NCI-H187 treated with DMSO at 0.1 percent for 48 hours (cell line): ENCODE data around the gene PSMB3.
"Not testable (repeated sequence)": the region's sequence is repeated elsewhere in the genome, so short reads cannot be mapped to it uniquely, and the experiment has no call there.

Experiments used
- DNase-seq: peaks from one replicate; lab custom pipeline; 2025; lab: John Stamatoyannopoulos, UW

PSMB3 gene

DNA sequence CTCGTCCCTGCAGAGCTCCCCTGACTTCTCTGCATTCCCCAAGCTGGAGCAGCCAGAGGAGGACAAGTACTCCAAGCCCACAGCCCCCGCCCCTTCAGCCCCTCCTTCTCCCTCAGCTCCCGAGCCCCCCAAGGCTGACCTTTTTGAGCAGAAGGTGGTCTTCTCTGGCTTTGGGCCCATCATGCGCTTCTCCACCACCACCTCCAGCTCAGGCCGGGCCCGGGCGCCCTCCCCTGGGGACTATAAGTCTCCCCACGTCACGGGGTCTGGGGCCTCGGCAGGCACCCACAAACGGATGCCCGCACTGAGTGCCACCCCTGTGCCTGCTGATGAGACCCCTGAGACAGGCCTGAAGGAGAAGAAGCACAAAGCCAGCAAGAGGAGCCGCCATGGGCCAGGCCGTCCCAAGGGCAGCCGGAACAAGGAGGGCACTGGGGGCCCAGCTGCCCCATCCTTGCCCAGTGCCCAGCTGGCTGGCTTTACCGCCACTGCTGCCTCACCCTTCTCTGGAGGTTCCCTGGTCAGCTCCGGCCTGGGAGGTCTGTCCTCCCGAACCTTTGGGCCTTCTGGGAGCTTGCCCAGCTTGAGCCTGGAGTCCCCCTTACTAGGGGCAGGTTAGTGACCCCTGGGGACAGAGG is 36.1 kb upstream of the PSMB3 start:
- no peak for DNase-seq

GRCh38 chr17:38717139-38717745 is 35.3 kb upstream of the PSMB3 start:
- no peak for DNase-seq

DNA sequence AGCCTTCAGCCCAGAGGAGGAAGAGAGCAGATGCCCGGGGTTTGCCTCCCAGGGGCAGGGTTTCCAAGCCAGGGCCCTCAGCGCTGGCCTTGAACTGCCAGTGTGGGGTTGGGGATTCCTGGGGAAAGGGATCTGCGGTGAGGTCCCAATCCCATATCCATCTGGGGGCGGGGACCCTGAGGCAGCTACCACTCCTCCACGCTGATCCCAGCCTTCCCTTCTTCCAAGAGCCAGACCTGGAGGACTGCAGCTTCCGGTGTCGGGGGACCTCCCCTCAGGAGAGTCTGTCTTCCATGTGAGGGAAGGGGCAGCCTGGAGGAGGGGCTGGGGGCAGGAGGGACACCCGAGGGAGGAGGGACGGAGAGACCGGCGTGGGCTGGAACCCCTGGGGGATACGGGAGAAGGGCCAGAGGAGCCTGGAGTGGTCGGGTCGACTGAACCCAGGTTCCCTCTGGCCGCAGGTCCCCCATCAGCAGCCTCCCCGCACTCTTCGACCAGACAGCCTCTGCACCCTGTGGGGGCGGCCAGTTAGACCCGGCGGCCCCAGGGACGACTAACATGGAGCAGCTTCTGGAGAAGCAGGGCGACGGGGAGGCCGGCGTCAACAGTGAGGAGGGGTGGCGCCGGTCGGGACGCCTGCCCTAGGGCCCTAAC is 33.1 kb upstream of the PSMB3 start:
- no peak for DNase-seq

GRCh38 chr17:38719943-38720641 is 32.4 kb upstream of the PSMB3 start:
- DNase-seq = no peak

DNA sequence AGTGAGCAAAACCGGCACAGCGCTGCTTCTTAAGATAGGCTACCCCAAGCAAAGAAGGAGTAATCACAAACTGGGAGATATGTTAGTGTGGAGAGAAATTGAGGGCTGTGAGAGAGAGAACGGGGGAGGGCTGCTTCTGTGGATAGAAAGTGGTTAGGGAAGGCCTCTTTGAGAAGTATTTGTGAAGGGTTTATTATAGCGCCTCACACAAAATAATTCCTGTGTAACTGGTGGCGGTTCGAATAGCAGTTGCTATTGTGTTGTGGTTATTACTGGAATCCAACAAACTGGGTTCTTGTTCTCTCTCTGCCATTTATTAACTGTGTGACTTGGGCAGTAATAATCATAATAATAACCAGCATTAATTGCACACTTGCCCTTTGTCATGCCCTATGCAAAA is 31.6 kb upstream of the PSMB3 start:
- no peak for DNase-seq

DNA sequence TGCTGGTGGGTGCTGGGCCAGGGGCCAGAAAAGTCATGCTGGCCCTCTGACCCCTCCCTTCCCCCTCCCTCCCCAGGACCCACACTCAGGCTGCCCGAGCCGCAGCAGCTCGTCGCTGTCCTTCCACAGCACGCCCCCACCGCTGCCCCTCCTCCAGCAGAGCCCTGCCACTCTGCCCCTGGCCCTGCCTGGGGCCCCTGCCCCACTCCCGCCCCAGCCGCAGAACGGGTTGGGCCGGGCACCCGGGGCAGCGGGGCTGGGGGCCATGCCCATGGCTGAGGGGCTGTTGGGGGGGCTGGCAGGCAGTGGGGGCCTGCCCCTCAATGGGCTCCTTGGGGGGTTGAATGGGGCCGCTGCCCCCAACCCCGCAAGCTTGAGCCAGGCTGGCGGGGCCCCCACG is 30.7 kb upstream of the PSMB3 start:
- DNase-seq = no peak

DNA sequence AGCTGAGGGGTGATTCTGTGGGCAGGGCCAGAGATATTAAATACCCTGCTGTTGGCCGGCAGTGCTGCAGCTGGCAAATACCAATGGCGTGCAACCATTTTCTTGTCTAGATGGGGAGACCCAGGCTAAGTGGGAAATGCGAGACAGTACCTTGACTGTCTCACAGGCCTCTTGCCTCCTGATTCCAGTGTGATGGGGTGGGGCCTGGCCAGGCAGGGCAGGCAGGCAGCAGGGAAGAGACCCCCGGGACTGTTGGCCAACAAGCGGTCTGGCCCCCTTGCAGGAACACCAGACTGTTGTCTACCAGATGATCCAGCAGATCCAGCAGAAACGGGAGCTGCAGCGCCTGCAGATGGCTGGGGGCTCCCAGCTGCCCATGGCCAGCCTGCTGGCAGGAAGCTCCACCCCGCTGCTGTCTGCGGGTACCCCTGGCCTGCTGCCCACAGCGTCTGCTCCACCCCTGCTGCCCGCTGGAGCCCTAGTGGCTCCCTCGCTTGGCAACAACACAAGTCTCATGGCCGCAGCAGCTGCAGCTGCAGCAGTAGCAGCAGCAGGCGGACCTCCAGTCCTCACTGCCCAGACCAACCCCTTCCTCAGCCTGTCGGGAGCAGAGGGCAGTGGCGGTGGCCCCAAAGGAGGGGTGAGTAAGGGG is 28.1 kb upstream of the PSMB3 start:
- DNase-seq = no peak

GRCh38 chr17:38725066-38725465 is 27.5 kb upstream of the PSMB3 start:
- no peak for DNase-seq

DNA sequence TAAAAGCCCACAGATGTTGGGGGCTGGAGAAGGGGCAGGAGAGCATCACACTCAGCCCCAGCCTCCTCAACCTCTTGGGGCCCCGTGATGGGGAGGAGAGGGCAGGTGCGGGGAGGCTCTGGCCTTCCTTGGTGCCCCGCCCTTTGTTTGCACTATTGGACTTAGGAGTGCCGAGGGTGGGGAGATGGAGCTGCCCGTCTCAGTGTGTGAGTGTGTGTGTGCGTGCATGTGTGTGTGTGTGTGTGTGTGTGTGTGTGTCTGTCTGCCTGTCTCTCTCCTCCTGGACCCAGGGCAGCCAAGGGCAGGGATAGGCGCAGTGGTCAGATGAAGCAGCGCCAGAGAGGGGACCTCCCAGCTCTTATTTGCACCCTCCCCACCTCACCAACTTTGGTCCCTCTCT is 26.4 kb upstream of the PSMB3 start:
- not testable (repeated sequence) for DNase-seq

DNA sequence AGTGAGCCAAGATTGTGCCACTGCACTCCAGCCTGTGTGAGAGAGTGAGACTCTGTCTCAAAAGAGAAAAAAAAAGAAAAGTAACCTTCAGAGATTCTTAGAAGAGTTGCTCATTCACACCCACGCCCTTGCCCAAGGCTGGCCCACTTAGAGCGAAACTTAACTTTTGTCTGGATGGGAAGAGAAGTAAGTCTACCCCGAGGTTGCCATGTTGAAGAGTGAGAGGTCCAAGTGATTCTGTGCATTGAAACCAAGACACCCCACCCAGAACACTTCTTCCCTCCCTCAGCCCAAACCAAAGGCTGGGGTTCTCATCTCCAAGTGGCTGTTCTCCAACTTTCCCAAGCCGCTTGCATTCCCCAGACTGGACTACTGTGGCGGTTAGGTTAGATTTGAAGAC is 24.8 kb upstream of the PSMB3 start:
- DNase-seq = no peak

GRCh38 chr17:38728290-38728831 is 24.2 kb upstream of the PSMB3 start:
- no peak for DNase-seq

GRCh38 chr17:38729368-38729885 is 23.1 kb upstream of the PSMB3 start:
- no peak for DNase-seq

DNA sequence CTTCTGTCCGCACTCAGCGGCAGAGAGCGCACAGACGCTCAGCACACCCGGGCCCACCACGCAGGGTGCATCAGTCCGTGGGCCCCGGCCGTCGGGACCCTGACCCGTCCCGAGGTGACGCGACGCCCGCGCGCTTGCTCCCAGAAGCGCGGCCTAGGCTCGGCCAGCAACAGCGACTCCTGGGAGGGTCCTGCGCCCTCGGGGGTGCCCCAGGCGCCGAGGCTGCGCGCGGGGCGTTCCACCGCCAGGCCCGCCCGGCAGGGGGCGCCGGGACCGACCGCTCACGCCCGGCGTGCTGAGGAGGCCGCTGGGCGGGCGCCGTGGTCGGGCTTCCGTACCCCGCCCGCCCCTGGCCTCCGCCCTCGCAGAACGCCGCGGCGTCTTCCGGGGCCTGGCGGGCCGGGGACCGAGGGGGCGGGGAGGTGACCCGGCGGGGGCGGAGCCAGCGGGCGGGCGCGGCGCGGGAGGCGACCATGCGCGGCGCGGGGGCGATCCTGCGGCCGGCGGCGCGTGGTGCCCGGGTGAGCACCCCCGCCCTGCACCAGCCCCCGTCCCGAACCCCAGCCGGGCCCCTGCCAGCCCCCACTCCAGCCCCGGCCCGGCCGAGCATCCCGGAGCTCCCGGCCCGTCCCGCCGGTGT is 22.5 kb upstream of the PSMB3 start, which contains the start of gene CISD3:
Gene CISD3, plus strand, starts transcription at position 456 of the 640 bp plus-strand sequence. Its CDS starts 18 bp downstream, at position 474.
- no peak for DNase-seq

DNA sequence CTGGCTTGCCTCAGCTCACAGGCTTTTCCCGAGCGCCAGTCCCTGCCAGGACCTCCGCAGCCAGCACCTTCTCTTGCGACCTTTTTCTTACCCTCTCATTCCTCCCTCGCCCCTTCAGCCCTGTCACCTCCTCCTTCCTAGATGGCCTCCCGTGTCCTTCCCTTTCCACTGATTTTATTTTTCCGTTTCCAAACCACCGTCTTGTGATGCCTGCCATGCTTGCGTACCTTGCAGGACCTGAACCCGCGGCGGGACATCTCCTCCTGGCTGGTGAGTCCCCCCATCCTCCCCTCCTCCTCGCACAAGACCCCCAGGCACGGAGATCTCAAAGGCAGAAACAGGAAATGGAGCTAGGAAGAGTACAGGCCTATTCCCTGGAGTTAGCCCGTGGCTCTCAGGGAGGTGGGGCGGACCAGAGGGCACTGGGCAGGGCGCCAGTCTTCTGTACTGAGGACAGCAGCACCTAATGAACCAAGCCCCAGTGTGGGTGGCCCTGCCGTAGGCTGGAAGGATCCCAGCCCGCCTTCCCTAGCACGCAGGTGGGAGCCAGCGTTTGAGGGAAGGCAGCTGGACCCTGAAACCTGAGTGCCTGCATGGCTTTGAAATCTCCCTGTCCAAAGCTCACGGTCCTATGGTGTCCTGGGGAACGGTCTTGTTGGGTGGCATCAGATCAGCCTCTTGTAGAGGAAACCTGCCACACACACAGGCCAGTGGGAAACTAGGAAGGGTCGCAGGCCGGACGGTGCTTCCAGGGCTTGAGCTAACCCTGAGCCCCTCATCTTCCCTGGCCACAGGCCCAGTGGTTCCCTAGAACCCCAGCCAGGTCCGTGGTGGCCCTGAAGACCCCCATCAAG is 21.8 kb upstream of the PSMB3 start:
- no peak for DNase-seq

DNA sequence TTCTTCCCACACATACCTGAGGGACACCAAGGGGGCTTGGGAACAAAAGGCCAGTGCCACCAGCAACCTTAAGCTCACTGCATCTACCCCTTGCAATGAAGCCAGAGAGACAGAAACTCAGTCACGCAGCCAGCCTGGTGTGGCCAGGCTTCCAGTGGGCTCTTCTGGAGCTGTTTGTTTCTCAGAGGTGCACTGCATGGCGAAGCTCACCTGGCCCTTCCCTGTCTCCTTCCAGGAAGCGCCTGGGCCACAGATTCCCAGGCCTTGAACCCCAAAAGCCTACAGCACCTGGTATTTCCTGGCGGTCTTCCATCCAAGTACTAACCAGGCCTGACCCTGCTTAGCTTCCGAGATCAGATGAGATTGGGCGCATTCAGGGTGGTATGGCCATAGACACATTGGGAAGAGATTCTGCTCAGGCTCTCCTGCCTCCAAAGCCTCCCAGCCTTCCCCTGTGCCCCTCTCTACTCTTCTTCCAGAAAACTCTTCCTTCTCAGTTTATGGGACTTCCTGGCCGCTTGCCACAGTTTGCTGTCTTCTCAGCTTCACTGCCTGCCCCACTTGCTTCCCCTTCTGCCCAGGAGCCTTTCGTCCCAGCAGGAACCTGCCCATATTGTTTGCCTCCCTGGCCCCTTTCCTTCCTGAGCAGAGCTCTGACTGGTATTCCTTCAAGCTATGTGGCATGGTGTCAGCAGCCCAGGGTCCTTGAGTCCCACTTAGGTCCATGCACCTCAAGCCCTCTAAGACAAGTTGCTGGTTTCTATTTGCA is 20.8 kb upstream of the PSMB3 start:
- no peak for DNase-seq

- DNase-seq = no peak
Observed at GRCh38 chr17:38732376-38733281, 19.9 kb upstream of the PSMB3 start.

- DNase-seq = no peak
Observed at GRCh38 chr17:38733282-38733981, 19.1 kb upstream of the PSMB3 start.
